NCI-H1694 treated with DMSO at 0.1 percent for 48 hours (cell line): ENCODE results near the gene SATB1.
"Not testable (repeated sequence)": the region's sequence is repeated elsewhere in the genome, so short reads cannot be mapped to it uniquely, and the experiment has no call there.

ENCODE experiments used
- DNase-seq: peaks from one replicate; lab custom pipeline; 2025; lab: John Stamatoyannopoulos, UW

Gene SATB1

DNA sequence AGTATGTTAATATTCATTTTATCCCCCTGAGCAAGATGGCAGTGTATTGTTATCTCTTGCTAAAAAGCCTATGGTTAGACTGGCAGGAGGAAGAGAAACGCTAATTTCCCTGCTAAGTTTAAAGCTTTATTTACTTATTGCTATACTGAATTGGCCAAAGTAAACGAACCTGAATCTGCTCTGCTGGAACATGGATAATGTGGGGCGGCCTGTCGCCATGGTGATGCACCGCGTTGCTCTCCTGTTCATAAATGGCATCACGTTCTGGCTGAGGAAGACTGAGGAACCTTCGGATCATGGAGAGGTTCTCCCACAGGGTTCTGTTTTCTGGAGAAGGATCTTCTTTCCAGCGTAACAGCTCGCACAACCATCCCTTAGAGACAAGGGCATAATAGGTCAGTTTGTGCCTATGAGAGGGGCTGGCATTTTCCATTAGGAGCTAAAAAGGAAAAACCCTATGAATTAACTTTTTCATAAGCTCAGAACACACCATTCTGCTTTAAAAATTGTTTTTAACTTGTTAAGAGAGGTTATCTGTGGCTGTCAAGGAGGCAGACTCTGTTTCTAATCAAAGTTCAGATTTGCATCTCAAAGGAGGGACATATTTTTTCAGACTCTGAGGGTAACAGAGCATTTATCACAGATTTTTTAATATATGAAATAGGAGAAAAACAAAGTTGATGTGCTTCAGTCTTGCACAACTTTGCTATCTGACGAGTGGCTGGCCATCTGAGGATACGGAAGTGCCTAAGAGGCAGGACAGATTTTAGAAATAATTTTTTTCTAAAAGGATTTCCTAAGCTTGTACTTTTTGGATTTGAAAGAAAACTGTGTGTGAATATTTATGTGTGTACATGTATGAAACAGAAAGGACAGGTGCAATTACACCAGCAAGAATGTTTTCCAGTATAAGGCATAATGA lies 73.1 kb downstream of the SATB1 start:
- no peak for DNase-seq

- DNase-seq, result no peak
Measured at GRCh38 chr3:18351069-18351628, 74.0 kb downstream of the SATB1 start.

DNA sequence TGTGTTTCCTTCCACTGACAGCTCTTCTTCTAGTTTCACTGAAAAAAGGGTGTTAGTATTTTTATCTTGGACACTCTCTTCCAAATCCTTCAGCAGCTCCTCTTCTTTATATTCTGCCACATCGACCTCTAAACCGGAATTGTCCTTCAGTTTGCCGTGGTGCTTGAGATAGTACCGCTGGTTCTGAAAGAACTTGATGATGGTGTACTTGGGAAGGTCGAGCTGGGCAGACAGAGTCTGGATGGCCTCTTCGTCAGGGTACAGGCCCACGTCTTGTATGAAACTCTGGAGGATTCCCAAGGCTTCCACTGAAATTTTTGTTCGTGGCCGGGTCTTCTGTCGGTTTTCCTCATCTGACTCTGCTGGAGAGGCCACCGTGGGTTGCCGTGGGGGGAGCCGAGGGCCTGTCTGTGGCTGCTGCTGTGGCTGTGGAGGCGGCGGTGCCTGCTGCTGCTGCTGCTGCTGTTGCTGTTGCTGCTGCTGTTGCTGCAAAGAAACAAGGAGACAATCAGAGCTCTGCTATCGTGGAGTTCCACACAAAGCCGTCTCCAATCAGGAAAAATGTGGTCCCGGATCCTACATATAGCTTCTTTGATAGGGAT lies 75.8 kb downstream of the SATB1 start:
- DNase-seq, result no peak

- no peak for DNase-seq
Measured at GRCh38 chr3:18346097-18346496, 79.0 kb downstream of the SATB1 start.

GRCh38 chr3:18345015-18345367 lies 80.1 kb downstream of the SATB1 start:
- no peak for DNase-seq

- DNase-seq, result no peak
Measured at GRCh38 chr3:18344306-18345014, 80.7 kb downstream of the SATB1 start.

DNA sequence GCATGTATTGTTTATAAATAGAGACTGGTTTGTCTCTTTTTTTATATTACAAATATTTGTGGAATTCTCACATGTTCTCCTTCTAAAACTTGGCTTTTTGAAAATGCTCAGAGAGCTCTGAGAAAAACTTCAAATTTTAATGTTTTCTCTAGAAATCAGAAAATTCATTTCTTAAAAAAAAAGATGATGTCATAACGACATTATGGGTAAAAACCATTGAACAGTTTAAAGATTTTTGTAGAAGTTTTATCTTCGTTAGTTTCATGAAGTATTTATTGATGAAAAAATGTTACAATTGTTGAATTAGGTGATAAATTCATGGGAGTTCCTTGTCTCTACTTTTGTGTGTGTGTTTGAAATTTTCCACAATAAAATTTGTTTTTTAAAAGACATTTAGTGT lies 81.3 kb downstream of the SATB1 start:
- DNase-seq, result no peak

- DNase-seq, result no peak
Measured at GRCh38 chr3:18338827-18339514, 86.2 kb downstream of the SATB1 start.

DNA sequence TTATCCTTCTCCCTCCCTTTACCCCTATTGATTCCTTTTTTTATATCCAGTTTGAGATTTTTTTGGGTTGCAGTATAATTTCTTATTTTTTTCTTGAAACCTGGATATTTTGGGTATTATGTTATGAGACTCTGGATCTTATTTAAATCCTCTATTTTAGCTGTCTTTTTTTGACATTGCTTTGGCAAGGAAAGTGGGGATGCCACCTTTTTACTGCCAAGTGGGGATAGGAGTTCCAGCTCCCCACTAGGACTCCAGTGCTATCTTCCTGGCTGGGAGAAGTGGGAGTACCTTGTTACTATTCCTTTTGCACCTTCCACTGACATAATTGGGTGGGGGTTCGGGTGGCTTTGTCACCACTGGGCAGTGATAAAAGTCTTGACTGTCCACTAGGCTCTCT lies 87.9 kb downstream of the SATB1 start:
- DNase-seq, result no peak

DNA sequence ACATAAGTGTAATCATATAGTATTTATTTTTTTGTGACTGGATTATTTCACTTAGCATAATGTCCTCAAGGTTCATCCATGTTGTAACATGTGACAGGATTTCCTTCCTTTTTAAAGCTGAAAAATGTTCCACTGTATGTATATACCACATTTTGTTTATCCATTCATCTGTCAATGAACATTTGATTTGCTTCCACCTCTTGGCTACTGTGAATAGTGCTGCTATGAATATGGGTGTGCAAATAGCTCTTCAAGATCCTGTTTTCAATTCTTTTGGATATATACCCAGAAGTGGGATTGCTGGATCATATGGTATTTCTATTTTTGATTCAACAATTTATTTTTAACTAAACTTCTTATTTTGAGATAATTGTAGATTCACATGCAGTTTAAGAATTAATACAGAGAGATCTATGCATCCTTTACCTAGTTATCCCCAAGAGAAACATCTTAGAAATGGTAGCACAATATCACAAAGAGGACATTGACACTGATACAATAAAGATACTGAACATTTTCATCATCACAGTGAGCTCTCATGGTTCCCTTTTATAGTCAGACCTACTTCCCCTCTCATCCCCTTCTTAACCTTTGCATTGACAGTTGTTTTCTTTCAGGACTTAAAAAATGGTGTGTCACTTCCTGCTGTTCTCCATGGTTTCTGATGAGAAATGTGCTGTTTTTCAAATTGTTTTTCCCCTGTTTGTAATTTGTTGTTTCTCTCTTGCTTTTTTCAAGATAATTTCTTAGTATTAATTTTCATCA lies 90.1 kb downstream of the SATB1 start:
- no peak for DNase-seq

DNA sequence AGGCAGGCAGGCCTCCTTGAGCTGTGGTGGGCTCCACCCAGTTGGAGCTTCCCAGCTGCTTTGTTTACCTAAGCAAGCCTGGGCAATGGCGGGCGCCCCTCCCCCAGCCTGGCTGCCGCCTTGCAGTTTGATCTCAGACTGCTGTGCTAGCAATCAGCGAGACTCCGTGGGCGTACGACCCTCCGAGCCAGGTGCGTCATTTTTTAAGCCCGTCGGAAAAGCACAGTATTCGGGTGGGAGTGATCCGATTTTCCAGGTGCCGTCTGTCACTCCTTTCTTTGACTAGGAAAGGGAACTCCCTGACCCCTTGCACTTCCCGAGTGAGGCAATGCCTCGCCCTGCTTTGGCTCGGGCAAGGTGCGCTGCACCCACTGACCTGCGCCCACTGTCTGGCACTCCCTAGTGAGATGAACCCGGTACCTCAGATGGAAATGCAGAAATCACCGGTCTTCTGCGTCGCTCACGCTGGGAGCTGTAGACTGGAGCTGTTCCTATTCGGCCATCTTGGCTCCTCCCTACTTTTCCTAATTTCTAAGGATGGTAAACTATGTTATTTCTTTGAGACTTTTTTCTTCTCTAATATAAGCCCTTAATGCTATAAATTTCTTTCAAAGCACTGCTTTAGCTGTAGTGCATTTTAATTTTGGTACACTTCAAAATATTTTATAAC lies 94.2 kb downstream of the SATB1 start:
- DNase-seq, result not testable (repeated sequence)

DNA sequence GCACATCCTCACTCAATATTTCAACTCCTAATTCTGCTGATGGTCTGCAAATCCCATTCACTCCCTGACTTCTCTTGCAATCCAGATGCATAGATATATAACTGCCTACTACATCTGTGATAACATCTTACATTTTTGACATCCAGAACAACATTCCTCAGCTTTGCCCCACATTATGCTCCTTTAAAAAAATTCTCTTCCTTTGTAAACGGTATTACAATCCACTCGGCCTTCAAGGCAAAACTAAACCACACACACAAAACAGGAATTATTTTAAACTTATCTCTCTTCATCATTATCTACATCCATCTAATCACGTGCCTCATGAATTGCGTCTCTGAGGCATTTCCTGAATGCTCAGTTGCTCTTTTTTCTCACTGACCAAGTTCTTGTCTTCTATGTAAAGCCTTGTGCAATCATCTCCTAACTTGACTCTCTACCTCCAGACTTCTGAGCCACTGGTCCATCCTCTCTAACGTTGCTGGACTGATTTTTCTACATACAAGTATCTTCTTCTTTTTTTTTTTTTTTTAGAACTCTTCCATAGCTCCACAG lies 117.0 kb downstream of the SATB1 start:
- no peak for DNase-seq

- no peak for DNase-seq
Measured at GRCh38 chr3:18307529-18307928, 117.6 kb downstream of the SATB1 start.

DNA sequence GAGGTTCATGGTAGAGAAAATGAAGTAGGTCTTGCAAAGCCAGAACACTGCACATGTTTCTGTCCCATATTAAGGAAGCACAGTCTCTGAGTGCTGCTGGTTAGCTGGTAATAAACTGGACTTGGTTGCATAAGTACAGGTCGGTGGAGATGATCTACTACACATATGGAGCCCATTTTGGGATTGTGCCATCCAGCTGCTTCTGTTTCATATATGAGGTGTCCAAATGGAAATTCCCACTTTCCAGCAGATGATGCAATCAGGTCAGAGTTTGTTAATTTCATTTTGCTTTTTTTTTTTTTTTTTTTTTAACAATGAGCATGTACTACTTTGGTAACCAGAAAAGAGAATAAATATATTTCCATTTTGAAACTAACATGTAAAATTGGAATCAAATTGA lies 122.6 kb downstream of the SATB1 start:
- DNase-seq, result no peak

DNA sequence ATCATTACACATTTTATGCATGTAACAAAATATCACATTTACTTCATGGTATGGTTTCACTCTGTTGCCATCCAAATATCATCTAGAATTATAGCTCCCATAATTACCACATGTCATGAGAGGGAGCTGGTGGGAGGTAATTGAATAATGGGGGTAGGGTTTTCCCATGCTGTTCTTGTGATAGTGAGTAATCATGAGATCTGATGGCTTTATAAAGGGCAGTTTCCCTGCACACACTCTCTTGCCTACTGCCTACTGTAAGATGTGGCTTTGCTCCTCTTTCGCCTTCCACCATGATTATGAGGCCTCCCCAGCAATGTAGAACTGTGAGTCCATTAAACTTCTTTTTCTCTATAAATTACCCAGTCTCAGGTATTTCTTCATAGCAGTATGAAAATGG lies 123.4 kb downstream of the SATB1 start:
- no peak for DNase-seq

GRCh38 chr3:18300916-18301315 lies 124.2 kb downstream of the SATB1 start:
- no peak for DNase-seq

DNA sequence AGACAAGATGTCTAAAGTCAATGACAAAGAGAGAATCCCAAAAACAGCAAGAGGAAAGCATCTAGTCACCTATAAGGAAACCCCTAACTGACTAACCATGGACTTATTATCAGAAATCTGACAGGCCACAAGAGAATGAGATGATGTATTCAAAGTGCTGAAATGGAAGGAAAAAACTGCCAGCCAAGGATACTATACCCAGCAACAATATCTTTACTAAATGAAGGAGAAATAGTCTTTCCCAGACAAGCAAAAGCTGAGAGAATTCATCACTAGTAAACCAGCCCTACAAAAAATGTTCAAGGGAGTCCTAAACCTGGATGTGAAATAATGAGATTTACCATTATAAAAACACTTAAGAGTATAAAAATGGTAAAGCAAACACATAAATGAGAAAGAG lies 128.0 kb downstream of the SATB1 start:
- no peak for DNase-seq
